ENCODE data around the gene FOLR3. TPM values are rescaled to one million over a fixed set of nuclear protein-coding genes. Genes with fewer than 3 reads are reported as not detected.

The FOLR3 gene
- total and polyA plus RNA-seq, 2 experiments from 2014 or later = not detected

DNA sequence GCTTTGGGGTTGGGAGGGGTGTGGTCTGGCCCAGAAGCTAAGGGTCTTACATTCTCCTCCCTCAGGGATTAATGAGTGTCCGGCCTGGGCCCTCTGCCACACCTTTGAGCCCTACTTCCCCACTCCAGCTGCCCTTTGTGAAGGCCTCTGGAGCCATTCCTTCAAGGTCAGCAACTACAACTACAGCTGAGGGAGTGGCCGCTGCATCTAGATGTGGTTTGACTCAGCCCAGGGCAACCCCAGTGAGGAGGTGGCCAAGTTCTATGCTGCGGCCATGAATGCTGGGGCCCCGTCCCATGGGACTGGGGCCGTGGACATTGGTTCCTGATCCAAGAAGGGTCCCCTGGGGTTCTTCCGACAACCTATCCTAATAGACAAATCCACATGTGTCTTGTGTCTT is 42.1 kb downstream of the FOLR3 start (continued):
- no peak for TF ChIP-seq NANOG (IDR thresholded peaks at IDR 0.05; ENCODE audit: borderline replicate concordance)
- TF ChIP-seq JUNB (IDR thresholded peaks at IDR 0.05; ENCODE audit: unreplicated experiment) = no peak
- no peak for TF ChIP-seq ZNF114 (CRISPR knock-in tag; IDR thresholded peaks at IDR 0.05)

DNA sequence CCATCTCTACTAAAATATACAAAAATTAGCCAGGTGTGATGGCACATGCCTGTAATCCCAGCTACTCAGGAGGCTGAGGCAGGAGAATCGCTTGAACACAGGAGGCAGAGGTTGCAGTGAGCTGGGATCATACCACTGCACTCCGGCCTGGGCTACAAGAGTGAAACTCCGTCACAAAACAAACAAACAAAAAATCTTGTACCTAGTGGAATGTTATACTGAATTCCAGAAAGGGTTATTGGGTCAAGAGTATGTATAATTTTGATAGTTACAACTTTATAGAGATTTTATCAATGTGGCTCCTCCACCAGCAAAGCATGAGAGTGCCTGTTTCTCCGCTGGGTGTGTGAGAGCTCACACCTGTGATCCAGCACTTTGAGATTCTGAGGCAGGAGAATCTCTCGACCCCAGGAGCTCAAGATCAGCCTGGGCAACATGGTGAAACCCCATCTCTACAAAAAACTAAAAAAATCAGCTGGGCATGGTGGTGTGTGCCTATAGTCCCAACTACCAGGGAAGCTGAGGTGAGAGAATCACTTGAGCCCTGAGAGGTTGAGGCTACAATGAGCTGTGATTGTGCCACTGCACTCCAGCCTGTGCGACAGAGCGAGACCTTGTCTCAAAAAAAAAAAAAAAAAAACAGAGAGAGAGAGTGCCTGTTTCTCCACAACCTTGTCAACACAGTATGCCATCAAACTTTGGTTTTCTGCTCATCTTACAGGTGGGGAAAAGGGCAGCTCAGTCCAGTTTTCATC is 43.7 kb downstream of the FOLR3 start:
- H3K79me2 ChIP-seq (replicated peaks; ENCODE audit: insufficient read depth) = no peaks in the 10 kb centered on the region
- no peaks in the 10 kb centered on the region for H3K27me3 ChIP-seq (ENCODE audit: insufficient read depth)
- no peak overlapping the region for H3K4me3 ChIP-seq
- no peak for ATAC-seq
- H3K27ac ChIP-seq (ENCODE audit: low read depth) = no peak overlapping the region
- H3K36me3 ChIP-seq (ENCODE audit: insufficient read depth) = no peaks in the 10 kb centered on the region
- no peaks in the 10 kb centered on the region for H3K4me1 ChIP-seq (ENCODE audit: insufficient read depth)
- Mint-ChIP-seq H3K4me1 (peaks cover 2% of the 10 kb centered on the region), H3K27ac (no peak overlapping the region), H3K9me3 (no peaks in the 10 kb centered on the region), H3K27me3 (ENCODE audit: insufficient read depth, low read depth, poor library complexity) (peaks cover 3% of the 10 kb centered on the region), H3K36me3 (ENCODE audit: low read depth) (no peaks in the 10 kb centered on the region), H3K4me3 (no peak overlapping the region)
- H3K9me2 ChIP-seq (ENCODE audit: insufficient read depth) = no peaks in the 10 kb centered on the region
- no peak for DNase-seq (ENCODE audit: low spot score)
- TF ChIP-seq, protein P1, sequence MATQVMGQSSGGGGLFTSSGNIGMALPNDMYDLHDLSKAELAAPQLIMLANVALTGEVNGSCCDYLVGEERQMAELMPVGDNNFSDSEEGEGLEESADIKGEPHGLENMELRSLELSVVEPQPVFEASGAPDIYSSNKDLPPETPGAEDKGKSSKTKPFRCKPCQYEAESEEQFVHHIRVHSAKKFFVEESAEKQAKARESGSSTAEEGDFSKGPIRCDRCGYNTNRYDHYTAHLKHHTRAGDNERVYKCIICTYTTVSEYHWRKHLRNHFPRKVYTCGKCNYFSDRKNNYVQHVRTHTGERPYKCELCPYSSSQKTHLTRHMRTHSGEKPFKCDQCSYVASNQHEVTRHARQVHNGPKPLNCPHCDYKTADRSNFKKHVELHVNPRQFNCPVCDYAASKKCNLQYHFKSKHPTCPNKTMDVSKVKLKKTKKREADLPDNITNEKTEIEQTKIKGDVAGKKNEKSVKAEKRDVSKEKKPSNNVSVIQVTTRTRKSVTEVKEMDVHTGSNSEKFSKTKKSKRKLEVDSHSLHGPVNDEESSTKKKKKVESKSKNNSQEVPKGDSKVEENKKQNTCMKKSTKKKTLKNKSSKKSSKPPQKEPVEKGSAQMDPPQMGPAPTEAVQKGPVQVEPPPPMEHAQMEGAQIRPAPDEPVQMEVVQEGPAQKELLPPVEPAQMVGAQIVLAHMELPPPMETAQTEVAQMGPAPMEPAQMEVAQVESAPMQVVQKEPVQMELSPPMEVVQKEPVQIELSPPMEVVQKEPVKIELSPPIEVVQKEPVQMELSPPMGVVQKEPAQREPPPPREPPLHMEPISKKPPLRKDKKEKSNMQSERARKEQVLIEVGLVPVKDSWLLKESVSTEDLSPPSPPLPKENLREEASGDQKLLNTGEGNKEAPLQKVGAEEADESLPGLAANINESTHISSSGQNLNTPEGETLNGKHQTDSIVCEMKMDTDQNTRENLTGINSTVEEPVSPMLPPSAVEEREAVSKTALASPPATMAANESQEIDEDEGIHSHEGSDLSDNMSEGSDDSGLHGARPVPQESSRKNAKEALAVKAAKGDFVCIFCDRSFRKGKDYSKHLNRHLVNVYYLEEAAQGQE (IDR thresholded peaks at IDR 0.05; ENCODE audit: unreplicated experiment) = no peak
- TF ChIP-seq, protein P2, sequence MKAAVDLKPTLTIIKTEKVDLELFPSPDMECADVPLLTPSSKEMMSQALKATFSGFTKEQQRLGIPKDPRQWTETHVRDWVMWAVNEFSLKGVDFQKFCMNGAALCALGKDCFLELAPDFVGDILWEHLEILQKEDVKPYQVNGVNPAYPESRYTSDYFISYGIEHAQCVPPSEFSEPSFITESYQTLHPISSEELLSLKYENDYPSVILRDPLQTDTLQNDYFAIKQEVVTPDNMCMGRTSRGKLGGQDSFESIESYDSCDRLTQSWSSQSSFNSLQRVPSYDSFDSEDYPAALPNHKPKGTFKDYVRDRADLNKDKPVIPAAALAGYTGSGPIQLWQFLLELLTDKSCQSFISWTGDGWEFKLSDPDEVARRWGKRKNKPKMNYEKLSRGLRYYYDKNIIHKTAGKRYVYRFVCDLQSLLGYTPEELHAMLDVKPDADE (IDR thresholded peaks at IDR 0.05) = no peak
- TF ChIP-seq JUNB (IDR thresholded peaks at IDR 0.05; ENCODE audit: unreplicated experiment) = no peak
- TF ChIP-seq, protein P3, sequence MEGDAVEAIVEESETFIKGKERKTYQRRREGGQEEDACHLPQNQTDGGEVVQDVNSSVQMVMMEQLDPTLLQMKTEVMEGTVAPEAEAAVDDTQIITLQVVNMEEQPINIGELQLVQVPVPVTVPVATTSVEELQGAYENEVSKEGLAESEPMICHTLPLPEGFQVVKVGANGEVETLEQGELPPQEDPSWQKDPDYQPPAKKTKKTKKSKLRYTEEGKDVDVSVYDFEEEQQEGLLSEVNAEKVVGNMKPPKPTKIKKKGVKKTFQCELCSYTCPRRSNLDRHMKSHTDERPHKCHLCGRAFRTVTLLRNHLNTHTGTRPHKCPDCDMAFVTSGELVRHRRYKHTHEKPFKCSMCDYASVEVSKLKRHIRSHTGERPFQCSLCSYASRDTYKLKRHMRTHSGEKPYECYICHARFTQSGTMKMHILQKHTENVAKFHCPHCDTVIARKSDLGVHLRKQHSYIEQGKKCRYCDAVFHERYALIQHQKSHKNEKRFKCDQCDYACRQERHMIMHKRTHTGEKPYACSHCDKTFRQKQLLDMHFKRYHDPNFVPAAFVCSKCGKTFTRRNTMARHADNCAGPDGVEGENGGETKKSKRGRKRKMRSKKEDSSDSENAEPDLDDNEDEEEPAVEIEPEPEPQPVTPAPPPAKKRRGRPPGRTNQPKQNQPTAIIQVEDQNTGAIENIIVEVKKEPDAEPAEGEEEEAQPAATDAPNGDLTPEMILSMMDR (conservative IDR thresholded peaks at IDR 0.05; ENCODE audit: low read depth in 2 of 2) = no peak
- no peak for TF ChIP-seq ZNF331 (CRISPR knock-in tag; IDR thresholded peaks at IDR 0.05; ENCODE audit: low read depth)
- no peak for TF ChIP-seq ZNF114 (CRISPR knock-in tag; IDR thresholded peaks at IDR 0.05)
- no peak for TF ChIP-seq CREB1 (CRISPR knock-in tag; IDR thresholded peaks at IDR 0.05; ENCODE audit: low read depth)
- TF ChIP-seq STAT1 (IDR thresholded peaks at IDR 0.05; ENCODE audit: unreplicated experiment) = no peak
- no peak overlapping the region for H2AFZ ChIP-seq
- H4K20me1 ChIP-seq (replicated peaks; ENCODE audit: insufficient read depth) = no peaks in the 10 kb centered on the region
- H3K4me2 ChIP-seq = no peak overlapping the region
- H3F3A ChIP-seq (replicated peaks; ENCODE audit: low read depth) = no peaks in the 10 kb centered on the region

Measured in GM23338 (cell line).